Thymus (tissue), 11 donors: Measurements from ENCODE around the gene CCER1. TPM values are rescaled to one million over a fixed set of nuclear protein-coding genes. Genes with fewer than 3 reads are reported as not detected.
A peak's percentile ranks its signal among the peaks of the same experiment; 100 is the strongest.

ENCODE experiments used
- DNase-seq, 9 donors: peaks; one replicate each; pipeline ENCODE4 v3.0.0-alpha.2; 2013; ENCODE audit warnings: low spot score in 9 of 9, low read depth in 6 of 9, missing footprints in 1 of 9
- H3K27ac ChIP-seq, 2 donors: one replicate each; pipeline ENCODE4 v1.5.1; 2013; ENCODE audit warnings: control low read depth in 1 of 2, low read depth in 1 of 2, low read length in 1 of 2, mild to moderate bottlenecking in 1 of 2, moderate library complexity in 1 of 2
- H3K27me3 ChIP-seq, 2 donors: one replicate each; pipeline ENCODE4 v1.5.1; 2013; ENCODE audit warnings: low read length in 1 of 2; ENCODE audit not compliant: control insufficient read depth in 2 of 2, insufficient read depth in 1 of 2
- H3K36me3 ChIP-seq, 2 donors: one replicate each; pipeline ENCODE4 v1.5.1; 2013; ENCODE audit warnings: low read length in 1 of 2, mild to moderate bottlenecking in 1 of 2, moderate library complexity in 1 of 2; ENCODE audit not compliant: control insufficient read depth in 2 of 2, insufficient read depth in 2 of 2
- H3K4me1 ChIP-seq, 2 donors: one replicate each; pipeline ENCODE4 v1.5.1; 2013; ENCODE audit warnings: low read length in 2 of 2; ENCODE audit not compliant: control insufficient read depth in 2 of 2, insufficient read depth in 2 of 2
- H3K4me3 ChIP-seq, 2 donors: one replicate each; pipeline ENCODE4 v1.5.1; 2013; ENCODE audit warnings: low read length in 2 of 2, control low read depth in 1 of 2, mild to moderate bottlenecking in 1 of 2
- H3K9me3 ChIP-seq, 2 donors: one replicate each; pipeline ENCODE4 v1.5.1; 2013; ENCODE audit warnings: low read length in 1 of 2, mild to moderate bottlenecking in 1 of 2; ENCODE audit not compliant: control insufficient read depth in 2 of 2, insufficient read depth in 1 of 2
- WGBS: extraction: QIAGEN DNeasy Blood & Tissue Kit; methylation state at CpG from one replicate; pipeline ENCODE4 v1.1.7; 2013; 5-methylcytosine and 5-hydroxymethylcytosine counted together
- polyA plus RNA-seq: library from polyadenylated mRNA; stranded (reverse); fragments of 200-250 nt; gene quantifications from one replicate; pipeline ENCODE4 v1.2.3, GENCODE V29; 2013
- total RNA-seq: library from RNA; stranded (reverse); fragments of 120-200 nt; gene quantifications from one replicate; pipeline ENCODE4 v1.2.4, GENCODE V29; 2013
- donor health status: healthy.

Gene CCER1
- total and polyA plus RNA-seq, 2 donors: not detected

GRCh38 chr12:90940872-90941499 lies 14.0 kb downstream of the CCER1 start:
- H3K27me3 ChIP-seq: no peaks in the 10 kb centered on the region
- no peak overlapping the region for H3K4me3 ChIP-seq
- peaks cover 0 to 2% of the 10 kb centered on the region in 2 donors for H3K4me1 ChIP-seq
- no peaks in the 10 kb centered on the region for H3K36me3 ChIP-seq
- no peak overlapping the region for H3K27ac ChIP-seq
- H3K9me3 ChIP-seq: no peaks in the 10 kb centered on the region
- 71% methylated on average over 3 of the region's 3 CpGs for WGBS
- DNase-seq: peak in 2 of 9 donors; percentile 7 to 34

GRCh38 chr12:90939382-90939781 lies 15.6 kb downstream of the CCER1 start:
- Histone ChIP-seq H3K36me3 (no peaks in the 10 kb centered on the region), H3K27me3 (no peaks in the 10 kb centered on the region), H3K27ac (no peak overlapping the region), H3K4me1 (peaks cover 0 to 2% of the 10 kb centered on the region in 2 donors), H3K9me3 (no peaks in the 10 kb centered on the region), H3K4me3 (no peak overlapping the region)
- WGBS: 97% methylated on average over 1 of the region's 1 CpG
- DNase-seq: no peak

GRCh38 chr12:90938451-90938850 lies 16.5 kb downstream of the CCER1 start:
- no peak for DNase-seq
- H3K36me3 ChIP-seq: no peaks in the 10 kb centered on the region
- 49% methylated on average over 6 of the region's 6 CpGs for WGBS
- no peaks in the 10 kb centered on the region for H3K27me3 ChIP-seq
- peaks cover 0 to 2% of the 10 kb centered on the region in 2 donors for H3K4me1 ChIP-seq
- no peaks in the 10 kb centered on the region for H3K9me3 ChIP-seq
- no peak overlapping the region for H3K27ac ChIP-seq
- no peak overlapping the region for H3K4me3 ChIP-seq

GRCh38 chr12:90937651-90938050 lies 17.3 kb downstream of the CCER1 start:
- H3K27ac ChIP-seq: no peak overlapping the region
- H3K4me3 ChIP-seq: no peak overlapping the region
- WGBS: 85% methylated on average over 2 of the region's 2 CpGs
- H3K36me3 ChIP-seq: no peaks in the 10 kb centered on the region
- H3K4me1 ChIP-seq: peaks cover 0 to 2% of the 10 kb centered on the region in 2 donors
- no peak for DNase-seq
- no peaks in the 10 kb centered on the region for H3K9me3 ChIP-seq
- no peaks in the 10 kb centered on the region for H3K27me3 ChIP-seq

GRCh38 chr12:90936230-90937005 lies 18.6 kb downstream of the CCER1 start:
- WGBS: 96% methylated on average over 5 of the region's 5 CpGs
- H3K4me3 ChIP-seq: no peak overlapping the region
- H3K27ac ChIP-seq: no peak overlapping the region
- H3K27me3 ChIP-seq: no peaks in the 10 kb centered on the region
- peaks cover 0 to 2% of the 10 kb centered on the region in 2 donors for H3K4me1 ChIP-seq
- no peaks in the 10 kb centered on the region for H3K9me3 ChIP-seq
- H3K36me3 ChIP-seq: no peaks in the 10 kb centered on the region
- no peak for DNase-seq

- Histone ChIP-seq H3K27ac (no peak overlapping the region), H3K9me3 (no peaks in the 10 kb centered on the region), H3K27me3 (no peaks in the 10 kb centered on the region), H3K4me1 (no peaks in the 10 kb centered on the region), H3K36me3 (no peaks in the 10 kb centered on the region), H3K4me3 (no peak overlapping the region)
- WGBS: 93% methylated on average over 5 of the region's 5 CpGs
- no peak for DNase-seq
Observed at GRCh38 chr12:90925562-90925961, 29.4 kb downstream of the CCER1 start.

GRCh38 chr12:90924406-90924805 lies 30.6 kb downstream of the CCER1 start:
- Histone ChIP-seq H3K36me3 (no peaks in the 10 kb centered on the region), H3K27ac (no peak overlapping the region), H3K27me3 (no peaks in the 10 kb centered on the region), H3K4me3 (no peak overlapping the region), H3K4me1 (no peaks in the 10 kb centered on the region), H3K9me3 (no peaks in the 10 kb centered on the region)
- DNase-seq: no peak
- 90% methylated on average over 1 of the region's 1 CpG for WGBS

GRCh38 chr12:90922145-90922627 lies 32.8 kb downstream of the CCER1 start:
- Histone ChIP-seq H3K4me1 (no peaks in the 10 kb centered on the region), H3K9me3 (no peaks in the 10 kb centered on the region), H3K36me3 (no peaks in the 10 kb centered on the region), H3K4me3 (no peak overlapping the region), H3K27ac (no peak overlapping the region), H3K27me3 (no peaks in the 10 kb centered on the region)
- DNase-seq: no peak

- WGBS: 96% methylated on average over 1 of the region's 1 CpG
- Histone ChIP-seq H3K27me3 (no peaks in the 10 kb centered on the region), H3K4me3 (no peak overlapping the region), H3K4me1 (no peaks in the 10 kb centered on the region), H3K27ac (no peak overlapping the region), H3K9me3 (no peaks in the 10 kb centered on the region), H3K36me3 (no peaks in the 10 kb centered on the region)
- DNase-seq: no peak
Observed at GRCh38 chr12:90921536-90921935, 33.4 kb downstream of the CCER1 start.
